Activated CD8-positive, alpha-beta memory T cell treated with anti-CD3 and anti-CD28 coated beads, Interleukin-2, amount 50 U/mL, for 24 hours (primary cell): ENCODE data around the gene ATP10A.
"Not testable (repeated sequence)": the region's sequence is repeated elsewhere in the genome, so short reads cannot be mapped to it uniquely, and the experiment has no call there.

ENCODE experiments used
- DNase-seq: peaks from one replicate; pipeline ENCODE4 v3.0.0-alpha.2; 2020; ENCODE audit errors: extremely low read depth

ATP10A gene

DNA sequence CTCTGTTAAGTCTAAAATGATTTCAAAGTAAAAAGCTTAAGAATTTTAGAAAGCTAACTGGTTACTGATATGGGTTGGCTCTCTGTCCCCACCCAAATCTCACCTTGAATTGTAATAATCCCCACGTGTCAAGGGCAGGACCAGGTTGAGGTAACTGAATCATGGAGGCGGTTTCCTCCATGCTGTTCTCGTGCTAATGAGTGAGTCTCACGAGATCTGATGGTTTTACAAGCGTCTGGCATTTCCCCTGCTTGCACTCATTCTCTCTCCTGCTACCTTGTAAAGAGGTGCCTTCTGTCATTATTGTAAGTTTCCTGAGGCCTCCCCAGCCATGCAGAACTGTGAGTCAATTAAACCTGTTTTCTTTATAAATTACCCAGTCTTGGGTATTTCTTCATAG is 7.1 kb downstream of the ATP10A start:
- DNase-seq = not testable (repeated sequence)

DNA sequence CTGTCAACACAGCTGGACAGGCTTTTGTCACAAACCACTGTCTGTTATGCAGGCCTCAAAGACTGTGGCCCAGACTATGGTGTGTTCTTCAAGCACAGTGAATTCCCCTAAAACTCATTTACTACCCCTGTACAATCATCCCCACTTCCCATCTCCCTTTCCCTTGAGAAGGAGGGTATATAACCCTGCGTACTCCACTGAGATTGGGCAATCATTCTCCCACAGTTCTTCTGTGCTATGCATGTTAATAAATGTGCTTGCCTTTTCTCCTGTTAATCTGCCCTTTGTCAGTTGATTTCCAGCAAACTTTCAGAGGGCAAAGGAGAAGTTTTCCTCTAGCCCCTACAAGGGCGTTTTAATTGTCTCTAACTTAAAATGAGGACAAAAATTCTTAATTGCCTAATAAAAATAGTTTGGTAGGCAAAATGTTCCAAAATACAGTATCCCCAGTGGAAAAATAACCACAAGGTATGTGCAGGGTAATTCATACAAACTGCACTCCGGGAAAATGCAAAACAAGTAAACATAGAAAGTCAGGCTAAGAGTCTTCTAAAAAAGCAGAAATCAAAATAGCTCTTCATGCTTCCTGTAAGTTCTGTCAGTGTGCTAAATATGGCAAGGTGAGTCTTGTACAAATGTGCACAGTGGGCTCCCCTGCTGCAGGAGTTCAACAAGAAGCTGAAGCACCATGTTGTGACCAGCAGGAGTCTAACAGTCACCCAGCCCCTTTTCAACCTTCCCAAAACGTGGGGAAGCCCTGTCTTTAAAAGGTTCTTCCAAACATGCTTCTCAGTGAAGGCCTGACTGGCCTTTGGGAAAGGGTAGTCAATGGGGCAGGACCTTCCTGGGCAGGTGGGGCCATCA is 10.2 kb downstream of the ATP10A start:
- no peak for DNase-seq

DNA sequence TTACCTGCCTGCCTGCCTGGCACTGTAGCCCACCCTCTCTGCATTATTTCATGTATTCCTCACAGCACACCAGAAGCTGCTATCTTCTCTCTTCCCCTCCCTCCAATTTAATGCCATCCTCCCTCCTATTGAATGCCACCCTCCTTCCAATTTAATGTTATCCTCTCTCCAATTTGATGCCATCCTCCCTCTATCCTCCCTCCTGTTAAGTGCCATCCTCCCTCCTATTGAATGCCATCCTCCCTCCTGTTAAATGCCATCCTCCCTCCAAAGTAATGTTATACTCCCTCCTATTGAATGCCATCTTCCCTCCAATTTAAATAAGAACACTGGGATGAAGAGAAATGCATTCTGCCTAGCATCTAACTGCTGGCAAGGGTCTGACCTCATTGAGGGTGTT is 11.1 kb downstream of the ATP10A start:
- DNase-seq = no peak

DNA sequence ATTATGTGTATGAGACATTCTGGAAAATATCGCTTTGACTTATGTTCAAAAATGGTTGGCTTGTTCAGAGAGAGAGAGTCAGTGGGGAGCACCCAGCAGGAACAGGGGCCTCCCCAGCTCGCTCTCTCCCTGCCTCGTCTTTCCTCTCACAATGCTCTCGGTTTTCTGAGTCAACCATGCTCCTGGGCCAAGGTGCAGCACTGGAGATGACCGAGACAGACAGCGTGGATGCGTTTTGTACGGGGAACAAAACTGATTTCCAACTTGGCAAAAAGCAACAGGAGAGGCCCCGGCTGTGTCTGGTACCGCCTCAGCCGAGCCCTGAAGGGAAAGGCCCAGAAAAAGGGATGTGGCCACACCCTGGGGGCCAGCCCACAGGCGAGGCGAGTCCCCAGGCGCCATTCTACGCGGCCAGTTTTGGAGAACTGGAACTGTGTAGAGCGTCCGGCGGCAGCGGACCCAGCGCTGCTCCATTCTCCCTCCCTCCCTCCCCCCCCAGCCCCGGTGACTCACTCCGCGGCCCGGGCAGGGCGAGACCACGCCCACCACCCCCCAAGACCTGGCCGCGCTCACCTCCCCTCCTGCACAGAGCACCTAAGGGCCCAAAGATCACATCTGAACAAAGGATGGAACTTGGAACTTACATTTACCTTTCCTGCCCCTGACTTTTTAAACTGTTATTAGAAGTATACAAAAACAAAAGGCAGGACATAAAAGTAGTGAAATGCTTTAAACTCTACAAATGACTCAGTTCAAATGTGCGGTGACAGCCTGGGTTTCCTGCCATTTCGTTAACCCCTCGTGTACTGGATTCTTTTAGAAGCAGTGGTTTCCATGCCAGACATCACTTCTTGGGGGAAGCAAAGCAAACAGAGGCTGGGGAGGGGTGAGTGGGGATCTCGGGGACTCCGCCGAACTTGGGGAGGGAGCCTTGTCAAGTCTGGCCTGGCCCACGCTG is 12.7 kb downstream of the ATP10A start:
- DNase-seq = peak; percentile 37

DNA sequence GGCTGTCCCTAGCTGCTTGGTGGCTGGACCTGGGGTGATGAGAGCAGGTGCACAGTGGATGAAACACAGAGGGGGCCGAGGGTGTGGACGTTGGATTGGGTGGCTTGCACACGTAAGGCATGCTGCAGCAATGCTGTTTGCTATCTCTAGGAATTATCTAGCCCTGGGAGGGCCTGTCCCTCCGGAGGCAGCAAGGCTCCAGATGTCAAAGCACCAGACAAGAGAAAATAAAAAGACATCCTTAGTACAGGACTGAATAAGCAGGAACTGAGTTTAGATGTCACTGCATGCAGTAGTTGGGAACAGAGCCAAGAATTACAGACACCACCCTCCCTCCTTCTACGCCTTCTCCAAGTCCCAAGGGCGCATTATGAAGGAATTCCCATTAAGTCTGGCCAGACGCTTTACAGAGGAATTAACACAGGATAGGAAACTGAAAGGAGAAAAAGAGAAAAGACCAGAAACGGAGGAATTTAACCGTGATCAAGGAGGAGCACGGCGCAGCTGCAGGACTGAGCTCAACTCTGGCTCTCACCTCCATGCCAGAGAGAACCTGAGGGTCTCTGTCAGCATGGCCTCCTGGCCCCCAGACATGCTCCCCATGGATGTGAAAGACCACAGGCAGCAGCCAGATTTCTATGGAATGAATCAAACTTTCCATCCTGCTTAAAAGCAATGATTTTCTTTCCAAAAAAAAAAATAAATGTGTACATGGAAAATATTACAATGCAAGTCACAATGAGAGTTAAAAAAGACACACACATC is 13.8 kb downstream of the ATP10A start:
- no peak for DNase-seq

DNA sequence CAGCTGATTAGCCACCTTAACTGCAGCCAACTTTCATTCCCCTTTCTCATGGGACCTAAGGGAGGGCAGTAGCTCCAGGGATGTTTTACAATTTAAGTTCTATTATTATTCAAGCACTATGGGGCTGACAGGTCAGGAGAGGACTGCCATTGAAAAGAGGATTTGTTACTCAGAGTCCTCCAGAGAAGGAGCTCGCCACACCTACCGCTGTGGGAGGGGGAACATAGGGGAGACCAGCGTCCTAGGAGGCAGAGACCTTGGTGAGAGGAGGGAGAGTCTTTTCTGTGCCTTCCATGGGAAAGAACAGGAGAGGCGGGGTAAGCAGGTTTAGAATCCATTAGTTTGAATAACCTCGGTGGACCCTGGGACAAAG is 14.4 kb downstream of the ATP10A start:
- DNase-seq = no peak

DNA sequence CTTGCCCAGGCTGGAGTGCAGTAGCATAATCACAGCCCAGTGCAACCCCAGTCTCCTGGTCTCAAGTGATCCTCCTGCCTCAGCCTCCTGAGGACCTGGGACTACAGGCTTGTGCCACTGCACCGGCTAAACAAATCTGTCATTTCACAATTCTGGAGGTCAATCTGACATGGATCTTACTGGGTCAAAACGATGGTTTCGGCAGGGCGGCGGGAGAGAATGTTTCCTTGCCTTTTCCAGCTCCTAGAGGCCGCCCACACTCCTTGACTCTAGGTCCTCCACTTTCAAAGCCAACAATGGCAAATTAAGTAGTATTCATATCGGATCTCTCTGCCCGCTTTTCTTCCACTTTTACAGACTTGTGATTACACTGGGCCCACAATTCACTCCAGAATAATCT is 14.8 kb downstream of the ATP10A start:
- no peak for DNase-seq

DNA sequence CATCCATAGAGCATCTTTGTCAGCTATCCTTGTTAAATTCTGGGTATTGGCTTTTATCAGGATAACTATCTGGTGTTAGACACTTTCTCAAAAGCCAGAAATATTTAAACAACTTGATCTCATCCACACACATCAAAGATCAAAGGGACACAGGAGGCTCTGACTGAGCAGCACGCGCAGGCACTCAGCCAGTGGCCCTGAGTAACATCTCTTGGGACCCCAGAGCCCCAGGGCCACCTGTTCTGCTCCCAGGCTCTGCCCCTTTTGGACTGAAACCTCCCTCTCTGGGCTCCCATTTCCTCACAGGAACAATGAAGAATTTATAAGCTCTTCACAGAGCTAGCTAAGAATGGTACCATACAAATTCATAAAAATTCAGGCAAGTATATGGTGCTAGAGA is 16.1 kb downstream of the ATP10A start:
- DNase-seq = no peak

DNA sequence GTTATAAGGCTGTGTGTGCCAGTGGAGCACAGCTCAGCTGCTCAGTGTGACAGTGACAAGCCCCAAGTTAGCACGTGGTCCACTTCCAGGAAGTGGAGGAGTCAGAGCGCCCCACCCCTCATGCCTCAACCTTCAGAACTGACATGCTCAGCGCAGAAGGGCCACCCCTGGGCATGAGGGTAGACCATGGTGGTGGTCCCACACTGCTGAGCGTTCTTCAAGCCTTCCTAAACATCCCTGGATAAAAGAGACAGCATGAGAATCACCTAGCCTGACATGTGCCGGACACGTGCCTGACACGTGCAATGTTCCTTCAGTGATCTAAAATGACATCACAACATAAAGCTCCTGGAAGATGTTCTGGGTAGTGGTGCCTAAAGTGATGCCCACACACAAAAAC is 16.8 kb downstream of the ATP10A start:
- peak; percentile 36 for DNase-seq

DNA sequence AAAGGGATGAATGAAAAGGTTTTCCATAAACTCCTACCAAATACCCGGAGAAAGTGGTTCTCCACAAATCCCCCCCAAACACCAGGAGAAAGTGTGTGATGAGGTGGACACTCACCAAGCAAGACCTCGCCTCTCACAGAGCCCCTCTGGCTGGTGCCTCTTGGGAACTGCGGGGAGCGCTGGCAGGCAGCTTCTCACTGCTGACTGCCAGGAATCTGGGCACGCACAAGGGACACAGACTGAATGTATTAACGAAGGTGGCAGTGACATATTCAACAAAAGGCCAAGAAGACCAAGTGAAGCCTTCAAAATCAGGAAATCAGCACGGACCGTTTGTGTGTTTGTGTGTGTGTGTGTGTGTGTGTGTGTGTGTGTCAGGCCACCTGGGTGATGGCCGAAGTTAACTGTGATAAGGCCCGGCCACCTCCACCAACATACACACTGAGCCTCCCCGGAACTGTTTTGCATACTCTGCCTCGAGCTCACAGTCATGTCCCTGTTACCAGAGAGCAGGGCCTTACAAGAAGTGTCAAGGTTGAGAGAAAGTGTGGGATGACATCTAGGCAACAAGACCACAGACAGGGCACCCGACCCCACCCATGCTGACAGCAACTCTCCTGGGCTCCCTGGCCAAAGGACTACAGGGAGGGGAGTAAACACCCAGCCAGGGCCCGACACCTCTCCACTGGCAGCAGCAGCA is 18.0 kb downstream of the ATP10A start:
- DNase-seq = no peak

DNA sequence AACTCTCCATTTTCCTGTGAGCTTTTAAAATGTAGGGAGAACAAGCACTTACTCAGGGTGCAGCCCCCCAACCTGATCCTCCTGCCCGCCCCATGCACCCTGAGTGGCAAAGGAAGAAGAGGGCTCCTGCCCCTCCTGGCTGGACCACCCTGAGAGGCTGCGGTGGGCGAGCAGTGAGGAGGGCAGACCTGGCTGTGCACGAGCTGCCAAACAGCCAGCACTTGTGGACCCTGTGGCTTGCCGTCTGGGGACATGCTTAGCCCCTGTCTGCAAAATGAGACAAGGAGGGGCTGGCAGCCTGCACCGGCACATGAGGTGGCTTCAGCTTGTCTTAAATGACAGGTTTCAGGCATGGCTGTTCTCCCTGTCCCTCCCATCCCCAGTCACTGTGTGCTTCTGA is 18.6 kb downstream of the ATP10A start:
- no peak for DNase-seq

DNA sequence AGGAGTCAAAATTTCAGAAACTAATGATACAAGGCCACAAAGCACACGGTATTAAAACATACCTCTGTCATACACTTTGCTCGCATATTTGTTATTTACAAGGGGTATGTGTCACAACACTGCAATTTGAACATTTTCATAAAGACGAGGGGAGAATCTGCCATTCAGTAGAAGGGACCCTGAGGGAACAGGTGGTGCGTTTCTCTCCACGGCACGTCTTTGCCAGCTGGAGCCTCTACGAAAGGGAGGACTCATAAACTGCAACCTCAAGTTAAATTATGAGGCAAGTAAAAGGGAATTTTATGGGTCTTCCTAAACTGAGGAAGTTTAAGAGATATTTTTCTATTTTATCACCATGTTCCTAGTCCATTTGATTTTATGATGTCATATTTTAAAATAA is 19.1 kb downstream of the ATP10A start:
- no peak for DNase-seq

DNA sequence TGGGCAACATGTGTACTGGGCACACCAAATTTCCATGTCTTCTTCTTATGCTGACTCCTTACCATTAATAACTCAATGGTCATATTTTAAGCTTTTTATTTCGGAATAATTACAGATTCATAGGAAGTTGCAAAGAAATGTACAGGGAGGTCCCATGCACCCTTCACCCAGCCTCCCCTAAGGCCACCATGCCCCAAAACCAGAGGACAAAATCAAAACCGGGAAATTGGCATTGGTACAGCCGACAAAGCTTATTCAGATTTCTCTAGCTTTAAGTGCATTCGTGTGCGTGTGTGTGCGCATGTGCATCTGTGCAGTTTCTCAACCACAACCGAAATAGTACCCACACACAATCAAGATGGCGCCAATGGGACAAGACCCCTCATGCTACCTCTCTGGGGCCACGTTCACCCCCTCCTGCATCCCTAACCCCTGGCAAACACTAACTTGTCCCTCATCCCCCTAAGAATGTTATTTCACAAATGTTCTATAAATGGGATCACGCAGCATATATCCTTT is 23.4 kb downstream of the ATP10A start:
- DNase-seq = no peak

DNA sequence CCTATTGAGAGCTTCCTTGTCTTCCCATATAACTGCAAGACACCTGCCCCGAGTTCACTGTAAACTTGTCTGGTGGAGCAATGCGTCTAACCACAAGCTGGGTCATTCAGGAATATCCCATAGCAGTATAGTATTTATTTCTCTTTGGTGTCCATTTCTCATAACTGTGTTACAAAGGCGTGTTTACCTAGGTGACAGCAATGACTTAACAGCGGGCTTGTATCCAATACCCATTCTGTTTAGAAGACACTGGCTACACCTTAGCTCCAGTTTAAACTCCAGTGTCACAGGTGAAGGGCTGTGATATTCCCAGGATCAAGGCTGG is 24.3 kb downstream of the ATP10A start:
- DNase-seq = no peak

DNA sequence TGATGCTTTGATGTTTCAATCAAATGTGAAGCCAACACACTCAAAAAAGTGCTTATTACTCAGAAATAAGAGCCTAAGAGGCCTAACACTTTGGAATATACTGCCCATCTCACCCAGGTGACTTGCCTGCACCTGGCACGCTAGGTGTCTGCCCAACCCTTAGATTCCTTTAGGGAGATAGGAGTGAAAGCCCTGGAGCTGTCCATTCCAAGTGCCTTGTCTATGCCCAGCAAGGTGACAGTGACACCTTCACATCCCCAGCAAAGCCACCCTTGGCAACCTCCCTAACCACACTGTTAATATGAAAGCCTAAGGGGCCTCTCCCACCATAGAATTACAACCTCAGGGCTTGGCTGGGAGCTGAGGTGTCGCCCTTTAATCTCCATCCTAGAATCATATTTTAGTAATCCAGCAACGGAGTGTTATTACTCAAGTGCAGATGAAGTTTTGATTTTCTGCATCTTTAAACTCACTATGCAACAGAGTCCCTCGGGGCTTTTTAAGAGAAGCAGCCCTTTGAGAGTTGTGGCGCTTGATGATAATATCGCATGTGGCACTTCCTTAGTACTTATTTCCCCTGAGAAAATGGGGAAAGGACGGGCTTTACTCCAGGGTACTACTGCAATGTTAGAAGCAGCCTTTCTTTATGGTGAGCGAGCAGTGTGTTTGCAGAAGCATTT is 24.8 kb downstream of the ATP10A start:
- no peak for DNase-seq

DNA sequence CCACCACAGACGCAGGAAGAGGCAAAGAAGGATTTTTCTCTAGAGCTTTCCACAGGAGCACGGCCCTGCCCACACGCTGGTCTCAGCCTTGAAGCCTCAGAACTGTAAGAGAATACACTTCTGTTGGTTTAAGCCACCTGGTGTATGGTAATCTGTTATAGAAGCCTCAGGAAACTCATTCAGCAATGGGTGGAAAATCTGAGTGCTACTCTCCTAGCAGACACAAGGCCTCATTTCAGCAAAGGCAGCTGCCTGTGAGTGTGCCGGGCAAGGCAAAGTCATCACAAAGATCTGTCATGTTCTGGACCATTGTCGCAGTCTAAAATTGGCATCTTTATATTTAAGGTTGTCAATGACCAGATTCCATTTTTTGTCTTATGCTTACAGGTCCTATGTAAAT is 31.0 kb downstream of the ATP10A start:
- DNase-seq = no peak

DNA sequence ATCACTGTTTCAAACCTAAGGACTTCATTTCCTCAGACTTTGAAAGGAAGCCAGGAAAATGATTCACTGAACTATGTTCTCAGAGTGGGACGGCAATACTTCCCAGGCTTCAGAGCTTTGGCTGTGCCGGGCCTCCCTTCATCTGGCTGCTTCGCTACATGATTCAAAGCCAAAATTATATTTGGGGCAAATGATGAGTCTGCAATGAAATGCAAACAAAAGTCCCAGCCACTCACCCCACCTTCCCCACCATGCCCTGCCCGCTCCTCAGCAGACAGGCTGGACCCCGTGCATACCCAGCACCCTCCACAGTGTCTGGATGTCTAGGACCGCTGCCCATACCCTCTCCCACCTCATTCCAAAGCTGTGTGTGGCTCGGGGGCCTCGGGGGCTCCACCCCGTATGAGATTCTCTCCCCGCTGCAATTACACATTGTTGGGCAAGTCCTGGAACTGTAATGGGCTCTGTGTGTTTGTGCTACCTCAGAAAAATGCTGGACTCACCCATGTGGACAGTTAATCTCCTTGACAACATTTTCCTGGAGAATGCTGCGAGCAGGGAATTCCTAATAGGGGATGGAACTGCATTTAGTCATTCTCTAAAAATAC is 32.2 kb downstream of the ATP10A start:
- no peak for DNase-seq

DNA sequence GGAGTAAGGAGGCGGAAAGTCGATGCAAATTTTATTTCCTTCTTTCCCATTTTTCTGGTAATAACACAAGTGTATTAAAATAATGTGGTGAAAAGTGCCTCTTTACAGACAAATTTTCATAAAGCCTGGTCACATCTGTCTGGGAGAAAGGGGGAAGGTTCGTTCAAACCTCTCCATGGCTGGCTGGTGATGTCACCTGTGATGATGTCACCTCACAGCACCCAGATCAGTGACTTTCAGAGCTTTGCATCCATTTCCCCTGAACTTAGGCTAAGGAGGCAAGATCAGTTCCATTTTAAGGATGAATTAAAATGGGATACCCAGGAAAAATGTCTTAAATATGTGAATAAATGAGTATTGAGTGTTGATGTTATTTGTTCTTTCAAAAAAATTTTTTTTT is 34.1 kb downstream of the ATP10A start:
- no peak for DNase-seq

DNA sequence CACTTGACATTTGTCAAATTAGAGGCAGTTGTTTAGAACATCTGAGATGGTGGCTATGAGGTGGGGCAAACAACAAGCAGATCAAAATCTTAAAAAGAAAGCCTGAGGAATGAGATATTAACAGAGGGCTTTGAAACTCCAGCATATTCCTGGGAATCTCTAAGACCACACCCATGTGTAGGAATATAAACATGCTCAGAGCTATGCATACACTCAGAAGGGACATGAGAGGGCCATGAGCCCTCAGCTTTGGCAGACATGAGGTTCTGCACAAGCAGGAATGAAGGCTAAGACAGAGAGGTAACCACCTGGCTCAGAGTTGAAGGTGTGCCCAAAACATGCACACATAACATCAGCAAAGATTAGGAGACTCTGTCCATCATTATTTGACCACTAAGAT is 37.9 kb downstream of the ATP10A start:
- no peak for DNase-seq

DNA sequence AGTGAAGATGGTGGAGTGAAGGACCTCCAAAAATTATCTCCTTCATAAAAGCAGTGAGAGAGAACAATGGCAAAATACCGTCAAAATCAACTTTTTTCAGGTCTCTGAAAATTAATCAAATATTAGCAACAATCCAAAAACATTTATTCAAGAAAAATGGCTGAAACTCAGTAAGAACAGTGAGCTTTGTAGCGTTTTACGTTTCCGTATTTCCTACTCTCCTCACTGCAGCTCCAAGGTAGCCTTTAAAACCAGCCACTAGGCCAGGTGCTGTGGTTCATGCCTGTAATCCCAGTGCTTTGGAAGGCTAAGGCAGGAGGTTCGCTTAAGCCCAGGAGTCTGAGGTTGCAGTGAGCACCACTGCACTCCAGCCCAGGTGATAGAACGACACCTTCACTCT is 38.5 kb downstream of the ATP10A start:
- DNase-seq = no peak
